Stimulated activated naive CD8-positive, alpha-beta T cell treated with anti-CD3 and anti-CD28 coated beads, Interleukin-15, Interleukin-2, amounts not matched to agents 100 U/mL and 50 U/mL, for 24 hours (primary cell): ENCODE results near the gene OAS2.

Experiments
- ATAC-seq: fragments of 150-1000 bp; cut with Tn5 transposase; one replicate; pipeline ENCODE4 v1.10.0; 2021
- DNase-seq: peaks from one replicate; pipeline ENCODE4 v3.0.0; 2021

The OAS2 gene

DNA sequence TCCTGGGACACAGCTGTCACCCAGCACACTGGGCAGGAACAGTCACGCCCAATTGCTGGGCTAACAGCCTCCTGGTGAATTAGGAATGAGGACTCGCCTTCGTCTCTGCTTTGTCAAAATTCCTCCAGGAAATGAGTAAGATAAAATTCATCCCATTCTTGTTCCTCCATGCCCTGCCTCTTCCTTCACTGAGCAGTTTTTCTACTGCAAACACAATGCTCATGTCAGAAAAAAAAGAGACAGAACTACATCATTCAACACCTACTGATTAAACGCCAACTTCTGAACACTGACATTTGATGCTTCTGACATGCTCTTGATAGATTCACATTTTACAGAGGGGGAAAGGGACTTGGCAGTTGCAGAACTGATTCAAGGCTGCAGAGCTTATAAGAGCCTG lies 40.7 kb downstream of the OAS2 start:
- no peak for ATAC-seq
- DNase-seq = no peak

- DNase-seq (no peak), ATAC-seq (no peak)
Observed at GRCh38 chr12:113021500-113021899, 43.2 kb downstream of the OAS2 start.

GRCh38 chr12:113022563-113023297 lies 44.4 kb downstream of the OAS2 start:
- ATAC-seq (peak; percentile 72), DNase-seq (no peak)

GRCh38 chr12:113027726-113028125 lies 49.4 kb downstream of the OAS2 start:
- DNase-seq (no peak), ATAC-seq (no peak)

DNA sequence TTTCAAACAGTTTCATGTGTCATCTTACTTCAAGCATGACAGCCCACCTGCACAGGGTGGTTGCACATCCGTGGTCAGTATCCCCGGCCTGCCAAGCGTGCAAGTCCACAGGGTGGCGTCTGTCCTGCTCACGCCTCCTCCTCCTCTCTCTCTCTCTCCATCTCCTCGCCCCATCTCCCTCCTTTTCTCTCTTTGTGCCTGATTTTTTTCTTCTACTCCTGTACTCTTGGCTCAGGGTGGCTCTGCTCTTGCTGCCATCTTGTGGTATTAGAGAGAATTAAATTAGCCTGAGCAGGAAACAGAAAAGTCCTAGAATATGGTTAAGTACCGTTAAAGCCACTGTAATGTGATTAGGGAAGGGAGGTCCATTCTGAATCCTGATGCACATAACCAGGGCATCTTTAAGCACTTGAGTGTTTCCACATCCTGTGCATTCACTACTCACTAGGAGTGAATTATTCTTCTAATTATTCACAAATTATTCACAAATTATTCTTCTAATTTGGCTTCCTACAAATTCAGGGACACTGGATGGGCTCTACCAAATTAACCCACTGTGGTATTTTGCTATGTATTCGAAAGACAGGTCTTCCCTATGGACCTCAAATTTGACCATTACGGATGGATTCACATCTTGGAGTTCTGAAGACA lies 52.7 kb downstream of the OAS2 start:
- ATAC-seq = no peak
- no peak for DNase-seq

DNA sequence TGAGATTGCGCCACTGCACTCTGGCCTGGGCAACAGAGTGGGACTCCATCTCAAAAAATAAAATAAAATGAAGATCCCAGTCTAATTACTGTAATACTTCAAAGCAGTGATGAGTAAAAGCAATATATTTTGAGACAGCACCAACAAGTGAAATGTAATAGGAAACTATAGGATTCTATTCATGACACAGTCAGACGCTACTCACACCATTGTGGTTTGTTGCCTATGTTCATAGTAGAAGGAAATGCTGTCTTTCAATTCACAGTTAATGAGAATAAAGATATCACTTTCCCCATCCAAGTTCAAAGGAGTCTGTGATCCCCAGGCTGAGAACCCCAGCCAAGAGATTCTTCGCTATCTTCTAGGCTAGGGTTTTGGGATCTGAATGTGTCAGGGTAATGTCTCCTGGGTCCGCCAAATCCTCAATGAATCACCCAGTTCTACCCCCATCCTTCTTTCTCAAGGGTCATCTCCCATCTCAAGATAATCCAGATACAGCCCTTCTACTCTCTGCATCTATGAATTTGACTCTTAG lies 61.7 kb downstream of the OAS2 start:
- DNase-seq (no peak), ATAC-seq (no peak)

DNA sequence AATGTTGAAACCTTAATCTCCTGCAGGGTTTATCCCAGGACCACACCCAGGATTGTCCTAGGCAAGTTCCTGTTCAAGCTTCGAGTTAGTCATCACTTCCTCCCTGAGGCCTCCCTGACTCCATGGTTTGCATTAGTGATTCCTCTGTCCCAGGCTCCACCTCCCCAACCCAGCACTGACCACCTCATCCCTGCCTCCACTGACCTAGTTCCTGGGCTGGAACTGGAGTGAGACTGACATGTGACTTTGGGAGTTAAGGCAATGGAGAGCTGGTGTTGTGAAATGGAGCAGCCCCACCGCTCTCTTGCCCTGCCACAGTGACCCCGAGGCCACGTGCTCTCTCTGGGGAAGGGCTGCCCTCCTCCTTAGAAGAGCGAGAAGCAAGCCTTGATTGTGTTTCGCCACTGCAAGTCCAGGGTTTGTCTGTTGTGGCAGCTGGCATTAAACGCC lies 62.4 kb downstream of the OAS2 start:
- ATAC-seq (peak; percentile 28), DNase-seq (no peak)

DNA sequence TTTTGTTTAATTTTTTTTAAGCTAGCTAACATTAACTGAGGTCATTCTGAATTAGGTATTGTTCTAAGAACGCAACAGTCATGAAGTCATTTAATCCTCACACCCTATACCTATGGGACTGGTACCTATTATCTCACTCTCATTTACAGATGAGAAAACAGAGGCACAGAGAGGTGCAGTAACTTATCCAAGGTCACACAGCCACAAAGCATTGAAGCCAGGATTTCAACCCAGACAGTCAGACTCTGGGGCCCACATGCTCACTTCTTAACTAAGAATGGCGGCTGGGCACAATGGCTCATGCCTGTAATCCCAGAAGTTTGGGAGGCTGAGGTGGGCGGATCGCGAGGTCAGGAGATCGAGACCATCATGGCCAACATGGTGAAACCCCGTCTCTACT lies 63.2 kb downstream of the OAS2 start:
- no peak for ATAC-seq
- DNase-seq = no peak

DNA sequence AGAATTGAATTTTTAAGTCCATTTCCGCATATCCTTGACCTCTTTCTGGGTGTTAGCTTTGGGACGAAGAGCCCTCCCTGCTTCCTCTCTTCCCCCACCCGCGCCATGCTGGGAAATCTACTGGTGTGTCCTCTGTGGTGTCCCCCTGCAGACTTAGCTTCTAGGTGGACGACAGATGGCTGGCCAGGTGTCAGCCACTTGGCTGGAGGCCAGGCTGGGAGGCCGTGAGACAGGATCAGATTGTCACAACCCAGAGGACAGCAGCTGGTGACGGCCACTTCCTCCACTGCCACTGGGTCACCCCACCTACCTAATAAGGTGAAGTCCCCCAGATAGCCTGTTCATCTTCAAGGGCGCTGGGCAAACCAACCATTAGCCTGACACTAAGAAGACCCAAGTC lies 64.9 kb downstream of the OAS2 start:
- no peak for DNase-seq
- ATAC-seq = no peak

- no peak for DNase-seq
- ATAC-seq = no peak
Observed at GRCh38 chr12:113044516-113044915, 66.2 kb downstream of the OAS2 start.

- peak; percentile 81 for ATAC-seq
Observed at GRCh38 chr12:113048716-113049127, 70.4 kb downstream of the OAS2 start.

GRCh38 chr12:113049976-113050742 lies 71.8 kb downstream of the OAS2 start:
- ATAC-seq (no peak), DNase-seq (no peak)

More at GRCh38 chr12:113048716-113049127, 70.4 kb downstream of the OAS2 start:
- peak; percentile 68 for DNase-seq

GRCh38 chr12:113050795-113051194 lies 72.5 kb downstream of the OAS2 start:
- DNase-seq = no peak
- ATAC-seq = no peak

GRCh38 chr12:113051759-113052158 lies 73.4 kb downstream of the OAS2 start:
- DNase-seq (no peak), ATAC-seq (no peak)

GRCh38 chr12:113052326-113052725 lies 74.0 kb downstream of the OAS2 start:
- no peak for DNase-seq
- ATAC-seq = no peak

DNA sequence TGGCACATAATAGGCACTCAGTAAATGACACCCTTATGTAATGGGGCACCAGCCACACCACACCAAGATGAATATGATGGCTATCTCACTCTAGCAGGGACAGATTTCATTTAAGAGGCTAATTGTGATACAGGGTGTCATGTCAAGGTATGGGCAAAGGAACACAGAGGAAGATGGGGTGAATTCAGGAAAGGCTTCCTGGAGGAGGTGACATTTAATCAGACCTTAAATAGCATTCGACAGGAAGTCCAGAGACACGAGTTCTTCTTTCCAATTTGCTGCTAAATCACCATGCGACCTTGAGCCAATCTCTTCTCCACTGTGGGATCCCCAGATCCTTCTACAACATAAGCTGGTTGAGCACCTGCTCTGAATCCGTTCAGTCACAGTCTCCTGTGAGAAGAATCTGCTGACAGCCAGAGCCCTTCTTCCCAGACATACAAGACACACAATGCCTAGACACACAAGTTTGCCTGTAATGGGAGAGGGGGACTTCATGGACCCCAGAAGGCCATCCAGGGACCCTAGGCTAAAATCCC lies 76.7 kb downstream of the OAS2 start:
- no peak for ATAC-seq

DNA sequence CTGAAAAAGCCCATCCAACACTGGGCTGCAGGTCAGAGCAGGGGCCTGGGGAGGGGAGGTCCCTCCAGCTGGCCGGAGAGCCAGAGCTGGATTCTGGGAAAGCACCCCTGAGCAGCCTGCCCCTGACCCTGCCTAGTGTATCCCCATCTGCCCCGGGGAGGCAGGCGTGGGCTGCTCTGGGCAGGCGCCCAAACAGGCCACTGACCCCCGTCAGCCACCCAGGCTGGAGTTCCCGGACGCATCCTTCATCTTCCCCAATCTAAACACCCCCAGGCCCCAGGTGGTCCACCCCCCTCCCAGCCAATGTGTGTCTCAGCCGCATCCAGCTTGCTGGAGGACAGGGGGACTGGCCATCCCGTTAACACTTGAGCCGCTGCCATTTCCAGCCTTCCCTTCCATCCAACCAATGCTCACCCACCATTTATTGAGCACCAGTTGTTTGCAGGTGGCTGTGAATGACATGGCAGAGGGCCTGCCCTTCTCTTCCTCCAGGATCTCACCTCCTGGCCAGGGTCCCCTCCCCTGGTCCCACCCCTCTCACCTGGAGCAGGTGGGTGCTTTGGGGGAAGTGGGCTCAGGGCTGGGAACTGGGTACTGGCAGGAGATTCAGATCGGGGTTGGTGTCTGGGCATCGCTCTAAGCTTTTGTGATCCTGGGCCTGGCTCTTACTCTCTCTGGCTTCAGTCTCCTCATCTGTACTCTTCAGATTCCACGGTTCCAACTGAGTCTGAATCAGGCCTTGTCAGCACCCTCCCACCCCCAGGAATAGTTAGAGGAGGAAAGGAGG lies 77.5 kb downstream of the OAS2 start:
- DNase-seq = no peak
- no peak for ATAC-seq

More for the DNA sequence above, 76.7 kb downstream of the OAS2 start:
- DNase-seq = no peak

- DNase-seq = no peak
- ATAC-seq = no peak
Observed at GRCh38 chr12:113056381-113056630, 78.0 kb downstream of the OAS2 start.

GRCh38 chr12:113056631-113057488 lies 78.5 kb downstream of the OAS2 start, which contains the start of gene DTX1:
Gene DTX1, plus strand, starts transcription at chr12:113056730. Its CDS starts 1,463 bp downstream, at chr12:113058193.
- no peak for ATAC-seq
- DNase-seq = peak; percentile 41

DNA sequence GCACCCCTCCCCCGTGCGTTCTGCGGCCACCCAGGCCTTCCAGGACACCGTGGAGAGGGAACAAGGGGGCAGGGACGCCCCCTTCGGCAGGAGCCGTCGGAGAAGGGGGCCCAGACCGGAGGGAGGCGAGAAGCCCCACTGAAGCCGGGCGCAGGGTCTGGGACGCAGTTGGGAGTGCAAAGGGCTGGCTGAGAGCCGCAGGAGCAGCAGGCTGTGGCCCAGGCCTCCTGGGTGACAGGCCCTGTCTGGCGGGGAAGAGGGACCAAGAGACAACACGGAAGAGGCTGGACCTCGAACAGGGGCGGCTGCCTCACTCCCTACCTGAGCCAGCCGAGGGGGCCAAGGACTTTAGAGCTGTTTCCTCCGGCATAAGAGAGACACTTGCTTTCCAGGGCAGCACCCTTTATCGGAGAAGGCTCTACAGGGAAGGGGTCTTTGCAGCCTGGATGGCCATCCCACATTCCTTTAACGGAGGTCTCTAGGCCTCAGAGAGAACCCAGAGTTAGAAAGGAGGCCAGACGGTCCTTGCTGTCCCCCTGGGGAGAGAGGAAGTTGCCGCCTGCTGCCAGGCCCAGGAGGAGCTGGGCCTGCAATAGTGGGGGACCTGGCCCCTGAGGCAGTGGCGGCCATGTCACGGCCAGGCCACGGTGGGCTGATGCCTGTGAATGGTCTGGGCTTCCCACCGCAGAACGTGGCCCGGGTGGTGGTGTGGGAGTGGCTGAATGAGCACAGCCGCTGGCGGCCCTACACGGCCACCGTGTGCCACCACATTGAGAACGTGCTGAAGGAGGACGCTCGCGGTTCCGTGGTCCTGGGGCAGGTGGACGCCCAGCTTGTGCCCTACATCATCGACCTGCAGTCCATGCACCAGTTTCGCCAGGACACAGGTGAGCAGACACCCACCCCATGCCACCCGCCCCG lies 79.5 kb downstream of the OAS2 start:
- no peak for ATAC-seq
- DNase-seq = no peak
